K562 (cell line): ENCODE data around the gene TMEM209. TPM values are rescaled to one million over a fixed set of nuclear protein-coding genes. Genes with fewer than 3 reads are reported as not detected.
A peak's percentile ranks its signal among the peaks of the same experiment; 100 is the strongest.

Source experiments
- ATAC-seq: fragments of 200-7000 bp; cut with Tn5 transposase; 3 replicates; pipeline ENCODE4 v1.9.1; 2020; ENCODE audit warnings: moderate library complexity
- BruUV-seq: library from RNA; stranded (reverse); fragments of 400-500 nt; replicated peaks from 2 replicates; lab custom pipeline; 2021; lab: Mats Ljungman, UMichigan
- CTCF ChIA-PET: fragments of 300-600 bp; formaldehyde crosslinking; extraction: SDS; loops from one replicate; lab custom pipeline; 2021; ENCODE audit warnings: low intra/inter-chr PET ratio; lab: Yijun Ruan, JAX
- POLR2A ChIA-PET: fragments of 300-600, 350-650 bp; sonication (Branson Sonifier 250); formaldehyde crosslinking; extraction: SDS; loops from one replicate; lab custom pipeline; 2021; ENCODE audit warnings: antibody characterized with exemption, inconsistent platforms; lab: Yijun Ruan, JAX
- DNase-seq, 4 experiments: peaks; one replicate each; pipeline versions ENCODE4 v3.0.0 to v3.0.0-alpha.2; 2011 to 2018; ENCODE audit warnings: low spot score in 3 of 4, mixed read lengths in 3 of 4; ENCODE audit errors: extremely low read depth in 1 of 4
- FAIRE-seq: peaks from 2 replicates; lab custom pipeline; 2011; peaks lifted over from hg19 to GRCh38; lab: Jason Lieb, UNC
- H2AFZ ChIP-seq: 2 replicates; pipeline ENCODE4 v1.6.0; 2011; ENCODE audit warnings: low read depth, low read length, control low read depth, inconsistent platforms
- H3K27ac ChIP-seq: fragments of 200-600 bp; 3 replicates; pipeline ENCODE4 v1.8.0; 2011; ENCODE audit warnings: low read depth, mild to moderate bottlenecking, control low read depth, inconsistent platforms, low read length, moderate library complexity, mixed read lengths; ENCODE audit errors: extremely low read depth
- H3K27me3 ChIP-seq, 2 experiments: fragments of 300-600 bp in 1 of 2; 2 replicates in 1 of 2; 3 replicates in 1 of 2; pipeline versions ENCODE4 v1.6.0 to v1.8.0; 2011; ENCODE audit warnings: inconsistent platforms in 2 of 2, low read length in 2 of 2, mild to moderate bottlenecking in 1 of 2, mixed read lengths in 1 of 2, moderate library complexity in 1 of 2; ENCODE audit not compliant: control insufficient read depth in 2 of 2, insufficient read depth in 2 of 2
- H3K36me3 ChIP-seq: fragments of 300-600 bp; 3 replicates; pipeline ENCODE4 v1.8.0; 2011; ENCODE audit warnings: mild to moderate bottlenecking, low read length, inconsistent platforms; ENCODE audit not compliant: control insufficient read depth, insufficient read depth
- H3K4me1 ChIP-seq, 2 experiments: fragments of 200-600 bp in 1 of 2; replicated peaks in 1 of 2; 2 replicates in 1 of 2; 3 replicates in 1 of 2; pipeline versions ENCODE4 v1.5.1 to v1.8.0; 2011; ENCODE audit warnings: inconsistent platforms in 2 of 2, low read length in 2 of 2, mild to moderate bottlenecking in 1 of 2, mixed read lengths in 1 of 2, moderate library complexity in 1 of 2; ENCODE audit not compliant: control insufficient read depth in 2 of 2, insufficient read depth in 2 of 2
- H3K4me2 ChIP-seq: 2 replicates; pipeline ENCODE4 v1.6.1; 2011; ENCODE audit warnings: low read length, control low read depth, inconsistent platforms, mixed read lengths; ENCODE audit not compliant: insufficient read depth
- H3K4me3 ChIP-seq: fragments of 200-600 bp; sonication (generic), shearing (Covaris generic); 2 replicates; pipeline ENCODE4 v1.5.1; 2016; ENCODE audit warnings: control low read depth, inconsistent platforms
- H3K79me2 ChIP-seq: fragments of 200-600 bp; 3 replicates; pipeline ENCODE4 v1.8.0; 2011; ENCODE audit warnings: low read length, inconsistent platforms; ENCODE audit not compliant: control insufficient read depth, insufficient read depth
- H3K9ac ChIP-seq, 2 experiments: 2 replicates each; pipeline versions ENCODE4 v1.6.0 to v1.6.1; 2011; ENCODE audit warnings: low read depth in 2 of 2, low read length in 2 of 2, control low read depth in 1 of 2, inconsistent platforms in 1 of 2, mild to moderate bottlenecking in 1 of 2, mixed read lengths in 1 of 2; ENCODE audit not compliant: insufficient read depth in 1 of 2
- H3K9me1 ChIP-seq: one replicate; pipeline ENCODE4 v1.6.0; 2011; ENCODE audit warnings: inconsistent platforms, mild to moderate bottlenecking, low read length, moderate library complexity; ENCODE audit not compliant: control insufficient read depth, insufficient read depth
- H3K9me3 ChIP-seq: replicated peaks from 2 replicates; pipeline ENCODE4 v1.5.1; 2011; ENCODE audit warnings: low read depth, low read length, inconsistent platforms; ENCODE audit not compliant: control insufficient read depth, insufficient read depth
- H4K20me1 ChIP-seq: replicated peaks from 2 replicates; pipeline ENCODE4 v1.6.1; 2011; ENCODE audit warnings: low read length, inconsistent platforms, mixed read lengths; ENCODE audit not compliant: control insufficient read depth, insufficient read depth
- C11orf30 ChIP-seq: fragments of 450-650 bp; IDR thresholded peaks from 2 replicates; pipeline ENCODE4 v1.6.1; 2016; ENCODE audit warnings: low read depth, mild to moderate bottlenecking
- CHD2 ChIP-seq: IDR thresholded peaks from 2 replicates; pipeline ENCODE4 v1.6.1; 2011; ENCODE audit warnings: low read depth, low read length
- FOXA3 ChIP-seq, 2 experiments: fragments of 450-650 bp in 1 of 2; sonication (generic) in 1 of 2; formaldehyde crosslinking; IDR thresholded peaks in 1 of 2; conservative IDR thresholded peaks in 1 of 2; 2 replicates each; pipeline versions ENCODE4 v1.4.0 to v1.8.0; 2020 to 2022; ENCODE audit warnings: mild to moderate bottlenecking in 2 of 2, missing genetic modification reagents in 1 of 2
- MAFG ChIP-seq: fragments of 450-650 bp; conservative IDR thresholded peaks from 2 replicates; pipeline ENCODE4 v1.6.1; 2016; ENCODE audit warnings: missing genetic modification characterization, missing compliant biosample characterization
- MAFK ChIP-seq: IDR thresholded peaks from 2 replicates; pipeline ENCODE4 v1.6.1; 2011; ENCODE audit warnings: low read length, improper control_type of control experiment
- NCOR1 ChIP-seq: fragments of 450-650 bp; IDR thresholded peaks from 2 replicates; pipeline ENCODE4 v1.6.1; 2016; ENCODE audit warnings: mild to moderate bottlenecking, moderate library complexity
- NFE2 ChIP-seq: IDR thresholded peaks from 2 replicates; pipeline ENCODE4 v1.6.1; 2014; ENCODE audit warnings: antibody characterized with exemption, low read depth
- PHF21A ChIP-seq: fragments of 450-650 bp; IDR thresholded peaks from 2 replicates; pipeline ENCODE4 v1.6.1; 2017; ENCODE audit warnings: low read depth, borderline replicate concordance
- RFX7 ChIP-seq: fragments of 250-450 bp; sonication (Bioruptor Pico); IDR thresholded peaks from 2 replicates; pipeline ENCODE4 v1.5.1; 2021; ENCODE audit warnings: mild to moderate bottlenecking
- SMARCA4 ChIP-seq: fragments of 450-650 bp; IDR thresholded peaks from 2 replicates; pipeline ENCODE4 v1.6.1; 2016
- ZC3H8 ChIP-seq: fragments of 450-650 bp; IDR thresholded peaks from 2 replicates; pipeline ENCODE4 v1.6.1; 2017
- ZNF316 ChIP-seq: fragments of 450-650 bp; IDR thresholded peaks from 2 replicates; pipeline ENCODE4 v1.6.1; 2016
- WGBS: fragments of 100-300 bp; shearing (Covaris generic); methylation state at CpG from one replicate; pipeline ENCODE4 v1.1.6; 2016; ENCODE audit warnings: low coverage, mixed read lengths; ENCODE audit not compliant: insufficient coverage; ENCODE audit errors: missing lambda C conversion rate; 5-methylcytosine and 5-hydroxymethylcytosine counted together
- in situ Hi-C: fragments of 300-500 bp; cut with MboI; formaldehyde crosslinking; loops from 4 replicates; pipeline ENCODE4 v1.15.0; 2018; ENCODE audit warnings: inconsistent platforms, mixed read lengths
- intact Hi-C: fragments of 100-400 bp; cut with micrococcal nuclease; formaldehyde crosslinking; loops from 2 replicates; pipeline ENCODE4 v1.14.2; 2022
- polyA plus RNA-seq, 8 experiments: library from polyadenylated mRNA; depleted of rRNA in 4 of 8; stranded (reverse) in 5 of 8; unstranded in 3 of 8; fragments of >200 nt; fragmentation: Nextera tagmentation in 2 of 8; fragmentation: Illumina TruSeq in 1 of 8; extraction: Ambion mirVana in 2 of 8; extraction: Trizol in 1 of 8; gene quantifications; 2 replicates each; pipeline versions ENCODE4 v1.2.1 to v1.2.3, GENCODE V29; 2011 to 2014; ENCODE audit warnings: inconsistent platforms in 1 of 8, missing spikeins in 1 of 8
- total RNA-seq, 7 experiments: library from RNA; depleted of rRNA in 6 of 7; stranded (reverse); fragments of >200 nt in 6 of 7; fragmentation: Illumina TruSeq in 2 of 7; extraction: Trizol in 2 of 7; gene quantifications; 2 replicates each; pipeline versions ENCODE4 v1.2.1 to v1.2.3, GENCODE V29; 2011 to 2021; ENCODE audit warnings: low replicate concordance in 1 of 7
- TF ChIP-seq, protein P1 (sequence below), 2 experiments: fragments of 450-650 bp; conservative IDR thresholded peaks; 2 replicates each; pipeline ENCODE4 v1.6.1; 2017; ENCODE audit warnings: mild to moderate bottlenecking in 2 of 2, moderate library complexity in 2 of 2
- TF ChIP-seq, protein P2 (sequence below), 2 experiments: fragments of 450-650 bp; IDR thresholded peaks; 2 replicates each; pipeline ENCODE4 v1.6.1; 2016

TMEM209 gene
- total and polyA plus RNA-seq, 9 of the 15 experiments (the other 6 are each of a cell fraction or from before 2014, with no cell fraction given): 36.8 to 116 (median 76.6) TPM

- CTCF ChIA-PET: no interaction called here
- no peak for TF ChIP-seq FOXA3 (CRISPR knock-in tag; conservative IDR thresholded peaks at IDR 0.05 in 1 of 2, IDR thresholded peaks at IDR 0.05 in 1 of 2)
- TF ChIP-seq ZNF316: peak; percentile 79
- peak; percentile 10; the same call in 1 of the 2 replicates for TF ChIP-seq MAFK
- peak; percentile 65 for TF ChIP-seq NFE2
- peak; percentile 70 for TF ChIP-seq C11orf30
- TF ChIP-seq CHD2: no peak
- TF ChIP-seq MAFG: peak; percentile 73
- TF ChIP-seq, all 486 proteins: peak for 5
- FAIRE-seq: no peak
- in situ Hi-C loops (no loop called here), intact Hi-C loops (no loop called here)
- POLR2A ChIA-PET: interaction anchor here (0.6 to 7.0 kb wide), 3 partner anchors 8 to 235 kb away, joined by 3 to 47 read pairs (median 5); partner anchors contain the start of gene TMEM209
- no TSS peak for BruUV-seq
- H3K27me3 ChIP-seq: no peaks in the 10 kb centered on the region
- no peaks in the 10 kb centered on the region; a peak in 1 of 5 replicates for H3K4me1 ChIP-seq
- no peak overlapping the region for H3K4me2 ChIP-seq
- DNase-seq: no peak
- no peaks in the 10 kb centered on the region for H3K9me1 ChIP-seq
- ATAC-seq: no peak
- H3K9me3 ChIP-seq: no peaks in the 10 kb centered on the region
- peaks cover 88% of the 10 kb centered on the region for H3K36me3 ChIP-seq
- H3K27ac ChIP-seq: no peak overlapping the region
- 79% methylated on average over 5 of the region's 5 CpGs for WGBS
- H3K79me2 ChIP-seq: peaks cover 31% of the 10 kb centered on the region
- H3K4me3 ChIP-seq: no peak overlapping the region
- H3K9ac ChIP-seq: no peak overlapping the region
- no peaks in the 10 kb centered on the region for H4K20me1 ChIP-seq
- H2AFZ ChIP-seq: no peak overlapping the region
These were observed 15.9 kb downstream of the TMEM209 start for GRCh38 chr7:130189343-130189742.

DNA sequence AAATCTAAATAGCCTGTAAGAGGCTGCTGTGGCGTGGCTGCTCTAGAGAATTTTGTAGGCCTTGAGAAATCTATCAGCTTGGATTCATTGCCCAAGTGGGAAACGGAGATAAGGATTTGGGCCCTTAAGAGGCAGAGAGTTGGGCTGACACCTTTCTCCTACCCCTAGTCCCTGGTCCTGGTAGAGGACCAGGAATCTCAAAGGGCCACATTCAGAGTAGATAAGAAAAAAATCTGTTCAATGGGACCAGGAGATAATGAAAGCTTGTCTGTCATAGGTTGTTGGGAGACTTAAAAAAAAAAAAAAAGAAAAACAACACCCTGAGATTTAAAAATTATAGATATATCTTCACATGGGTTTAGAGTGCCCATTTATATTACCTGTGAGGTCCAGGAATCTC is 17.8 kb downstream of the TMEM209 start:
- no peaks in the 10 kb centered on the region for H3K27me3 ChIP-seq
- in situ Hi-C loops: no loop called here
- no peak overlapping the region for H3K4me3 ChIP-seq
- no peaks in the 10 kb centered on the region for H3K9me3 ChIP-seq
- H3K36me3 ChIP-seq: peaks cover 88% of the 10 kb centered on the region
- ChIA-PET POLR2A (interaction anchor here (0.6 to 2.2 kb wide), 11 partner anchors 9 to 117 kb away, joined by 3 to 8 read pairs (median 5); partner anchors contain the start of gene KLHDC10), CTCF (interaction anchor here (0.7 kb wide), 1 partner anchor 15 kb away, joined by 3 read pairs; no protein-coding TSS in a partner anchor)
- WGBS: 47% methylated on average over 2 of the region's 2 CpGs
- H3K4me1 ChIP-seq: no peaks in the 10 kb centered on the region; a peak in 1 of 5 replicates
- H3K9me1 ChIP-seq: no peaks in the 10 kb centered on the region
- H4K20me1 ChIP-seq: no peaks in the 10 kb centered on the region
- H3K4me2 ChIP-seq: no peak overlapping the region
- DNase-seq: peak; percentile 36 to 76 (median 56)
- H3K79me2 ChIP-seq: peaks cover 34% of the 10 kb centered on the region
- H3K9ac ChIP-seq: no peak overlapping the region
- no peak overlapping the region for H2AFZ ChIP-seq
- ATAC-seq: peak; percentile 68
- no peak overlapping the region for H3K27ac ChIP-seq
- intact Hi-C loops: no loop called here
- no peak for FAIRE-seq
- BruUV-seq: no TSS peak
- TF ChIP-seq, protein P1, sequence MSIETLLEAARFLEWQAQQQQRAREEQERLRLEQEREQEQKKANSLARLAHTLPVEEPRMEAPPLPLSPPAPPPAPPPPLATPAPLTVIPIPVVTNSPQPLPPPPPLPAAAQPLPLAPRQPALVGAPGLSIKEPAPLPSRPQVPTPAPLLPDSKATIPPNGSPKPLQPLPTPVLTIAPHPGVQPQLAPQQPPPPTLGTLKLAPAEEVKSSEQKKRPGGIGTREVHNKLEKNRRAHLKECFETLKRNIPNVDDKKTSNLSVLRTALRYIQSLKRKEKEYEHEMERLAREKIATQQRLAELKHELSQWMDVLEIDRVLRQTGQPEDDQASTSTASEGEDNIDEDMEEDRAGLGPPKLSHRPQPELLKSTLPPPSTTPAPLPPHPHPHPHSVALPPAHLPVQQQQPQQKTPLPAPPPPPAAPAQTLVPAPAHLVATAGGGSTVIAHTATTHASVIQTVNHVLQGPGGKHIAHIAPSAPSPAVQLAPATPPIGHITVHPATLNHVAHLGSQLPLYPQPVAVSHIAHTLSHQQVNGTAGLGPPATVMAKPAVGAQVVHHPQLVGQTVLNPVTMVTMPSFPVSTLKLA (conservative IDR thresholded peaks at IDR 0.05): 0 out of 4 replicates have a peak, but pooled peaks of 1 of the 2 experiments have one; percentile 33
- no peak for TF ChIP-seq RFX7 (CRISPR knock-in tag)
- TF ChIP-seq NCOR1: peak; percentile 54; the same call in 1 of the 2 replicates
- no peak for TF ChIP-seq SMARCA4
- TF ChIP-seq PHF21A: peak; percentile 91; the same call in 1 of the 2 replicates
- TF ChIP-seq, protein P2, sequence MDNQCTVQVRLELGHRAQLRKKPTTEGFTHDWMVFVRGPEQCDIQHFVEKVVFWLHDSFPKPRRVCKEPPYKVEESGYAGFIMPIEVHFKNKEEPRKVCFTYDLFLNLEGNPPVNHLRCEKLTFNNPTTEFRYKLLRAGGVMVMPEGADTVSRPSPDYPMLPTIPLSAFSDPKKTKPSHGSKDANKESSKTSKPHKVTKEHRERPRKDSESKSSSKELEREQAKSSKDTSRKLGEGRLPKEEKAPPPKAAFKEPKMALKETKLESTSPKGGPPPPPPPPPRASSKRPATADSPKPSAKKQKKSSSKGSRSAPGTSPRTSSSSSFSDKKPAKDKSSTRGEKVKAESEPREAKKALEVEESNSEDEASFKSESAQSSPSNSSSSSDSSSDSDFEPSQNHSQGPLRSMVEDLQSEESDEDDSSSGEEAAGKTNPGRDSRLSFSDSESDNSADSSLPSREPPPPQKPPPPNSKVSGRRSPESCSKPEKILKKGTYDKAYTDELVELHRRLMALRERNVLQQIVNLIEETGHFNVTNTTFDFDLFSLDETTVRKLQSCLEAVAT (IDR thresholded peaks at IDR 0.05): no peak
- no peak for TF ChIP-seq ZC3H8
